ENCODE data around the gene GHRH.

GHRH gene

DNA sequence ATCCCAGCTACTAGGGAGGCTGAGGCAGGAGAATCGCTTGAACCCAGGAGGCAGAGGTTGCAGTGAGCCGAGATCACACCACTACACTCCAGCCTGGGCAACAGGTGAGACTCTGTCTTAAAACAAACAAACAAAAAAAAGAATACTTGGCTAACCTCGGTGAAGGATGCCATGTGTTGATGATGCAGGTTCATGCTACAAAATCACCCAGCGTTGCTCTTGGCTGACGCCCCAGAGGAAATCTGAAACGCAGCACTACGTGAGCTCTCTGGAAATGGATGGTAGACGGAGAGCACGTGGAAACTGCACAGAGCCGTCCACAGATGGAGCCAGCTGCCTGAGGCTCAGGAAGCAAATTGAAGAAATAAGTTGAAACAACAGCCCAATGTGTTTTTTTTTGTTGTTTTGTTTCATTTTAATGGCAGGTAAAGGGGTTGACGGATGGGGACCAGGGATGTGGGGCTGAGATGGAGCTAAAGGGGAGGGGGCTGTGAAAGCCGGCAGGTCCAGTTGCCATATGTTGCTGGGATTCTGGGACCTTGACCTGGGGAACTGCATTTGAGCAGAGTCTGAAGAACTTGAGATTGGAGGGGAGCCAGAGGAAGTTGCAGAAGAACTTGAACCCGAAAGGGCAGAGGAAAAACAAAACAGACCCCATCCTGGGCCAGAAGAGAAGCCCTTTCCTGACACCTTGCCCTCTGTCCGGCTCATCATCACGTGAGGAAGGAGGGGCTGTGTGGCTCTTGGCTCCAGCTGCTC is 15.1 kb upstream of the GHRH start:
- Histone ChIP-seq H3K9ac (ENCODE audit: low read depth, low read length) (no peak overlapping the region), H4K20me1 (ENCODE audit: insufficient read depth, low read length) (no peaks in the 10 kb centered on the region), H3K27me3 (ENCODE audit: insufficient read depth, low read length, poor library complexity) (peaks cover 3% of the 10 kb centered on the region), H3K27ac (ENCODE audit: low read length) (no peak overlapping the region), H3K4me2 (ENCODE audit: insufficient read depth, low read length) (no peak overlapping the region), H3K4me1 (ENCODE audit: insufficient read depth, low read length) (no peaks in the 10 kb centered on the region), H2AFZ (ENCODE audit: low read depth, low read length) (no peak overlapping the region), H3K4me3 (ENCODE audit: low read depth in 1 of 2, low read length in 2 of 2) (no peak overlapping the region), H3K9me3 (ENCODE audit: insufficient read depth, low read length, severe bottlenecking) (no peaks in the 10 kb centered on the region), H3K36me3 (ENCODE audit: insufficient read depth, low read length) (no peaks in the 10 kb centered on the region), H3K79me2 (ENCODE audit: insufficient read depth, low read length) (no peaks in the 10 kb centered on the region)
- DNase-seq (no peak), ATAC-seq (ENCODE audit: insufficient read depth, low read depth) (no peak)
- no peak for TF ChIP-seq EZH2 (IDR thresholded peaks at IDR 0.05; ENCODE audit: borderline replicate concordance, low read depth, low read length, severe bottlenecking)
- TF ChIP-seq, protein P1, sequence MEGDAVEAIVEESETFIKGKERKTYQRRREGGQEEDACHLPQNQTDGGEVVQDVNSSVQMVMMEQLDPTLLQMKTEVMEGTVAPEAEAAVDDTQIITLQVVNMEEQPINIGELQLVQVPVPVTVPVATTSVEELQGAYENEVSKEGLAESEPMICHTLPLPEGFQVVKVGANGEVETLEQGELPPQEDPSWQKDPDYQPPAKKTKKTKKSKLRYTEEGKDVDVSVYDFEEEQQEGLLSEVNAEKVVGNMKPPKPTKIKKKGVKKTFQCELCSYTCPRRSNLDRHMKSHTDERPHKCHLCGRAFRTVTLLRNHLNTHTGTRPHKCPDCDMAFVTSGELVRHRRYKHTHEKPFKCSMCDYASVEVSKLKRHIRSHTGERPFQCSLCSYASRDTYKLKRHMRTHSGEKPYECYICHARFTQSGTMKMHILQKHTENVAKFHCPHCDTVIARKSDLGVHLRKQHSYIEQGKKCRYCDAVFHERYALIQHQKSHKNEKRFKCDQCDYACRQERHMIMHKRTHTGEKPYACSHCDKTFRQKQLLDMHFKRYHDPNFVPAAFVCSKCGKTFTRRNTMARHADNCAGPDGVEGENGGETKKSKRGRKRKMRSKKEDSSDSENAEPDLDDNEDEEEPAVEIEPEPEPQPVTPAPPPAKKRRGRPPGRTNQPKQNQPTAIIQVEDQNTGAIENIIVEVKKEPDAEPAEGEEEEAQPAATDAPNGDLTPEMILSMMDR (IDR thresholded peaks at IDR 0.05; ENCODE audit: borderline replicate concordance, extremely low read depth, low read length, poor library complexity, severe bottlenecking): peak; percentile 29

DNA sequence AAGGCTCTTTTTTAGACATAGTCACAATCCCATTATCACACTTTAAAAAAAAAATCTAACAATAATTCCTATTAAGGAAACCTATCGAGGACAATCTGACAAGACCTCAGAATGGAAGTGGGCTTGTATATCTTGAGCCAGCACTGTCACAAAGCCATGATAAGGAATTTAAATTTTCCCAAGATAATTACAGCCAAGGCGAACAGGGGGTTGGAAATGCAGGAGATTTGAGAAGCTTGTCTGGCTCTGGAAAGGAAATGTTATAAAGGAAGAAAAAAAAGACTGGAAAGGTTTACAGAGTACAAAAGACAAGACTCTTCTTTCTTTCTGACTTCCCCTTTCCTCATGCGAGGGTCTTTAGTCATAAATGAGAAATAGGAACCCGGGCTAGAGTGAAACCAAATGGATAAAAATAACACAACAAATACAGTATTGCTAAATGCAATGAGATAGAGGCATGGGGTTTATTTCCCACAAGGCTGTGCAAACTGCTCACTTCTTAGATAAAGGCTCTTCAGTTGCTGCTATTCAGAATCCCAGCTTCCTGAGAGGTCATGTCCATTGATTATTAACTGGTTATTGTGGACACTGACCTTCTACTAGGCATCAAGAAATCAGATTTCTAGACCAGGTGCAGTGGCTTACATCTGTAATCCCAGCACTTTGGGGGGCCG is 13.4 kb upstream of the GHRH start:
- Histone ChIP-seq H3K4me1 (ENCODE audit: insufficient read depth, low read length) (no peaks in the 10 kb centered on the region), H3K79me2 (ENCODE audit: insufficient read depth, low read length) (no peaks in the 10 kb centered on the region), H3K4me2 (ENCODE audit: insufficient read depth, low read length) (no peak overlapping the region), H3K9ac (ENCODE audit: low read depth, low read length) (no peak overlapping the region), H4K20me1 (ENCODE audit: insufficient read depth, low read length) (no peaks in the 10 kb centered on the region), H3K9me3 (ENCODE audit: insufficient read depth, low read length, severe bottlenecking) (no peaks in the 10 kb centered on the region), H3K27ac (ENCODE audit: low read length) (no peak overlapping the region), H3K4me3 (ENCODE audit: low read depth in 1 of 2, low read length in 2 of 2) (no peak overlapping the region), H3K27me3 (ENCODE audit: insufficient read depth, low read length, poor library complexity) (no peaks in the 10 kb centered on the region), H2AFZ (ENCODE audit: low read depth, low read length) (no peak overlapping the region), H3K36me3 (ENCODE audit: insufficient read depth, low read length) (no peaks in the 10 kb centered on the region)
- TF ChIP-seq, protein P1 (IDR thresholded peaks at IDR 0.05; ENCODE audit: borderline replicate concordance, extremely low read depth, low read length, poor library complexity, severe bottlenecking): no peak
- no peak for TF ChIP-seq EZH2 (IDR thresholded peaks at IDR 0.05; ENCODE audit: borderline replicate concordance, low read depth, low read length, severe bottlenecking)
- DNase-seq (no peak), ATAC-seq (ENCODE audit: insufficient read depth, low read depth) (no peak)

DNA sequence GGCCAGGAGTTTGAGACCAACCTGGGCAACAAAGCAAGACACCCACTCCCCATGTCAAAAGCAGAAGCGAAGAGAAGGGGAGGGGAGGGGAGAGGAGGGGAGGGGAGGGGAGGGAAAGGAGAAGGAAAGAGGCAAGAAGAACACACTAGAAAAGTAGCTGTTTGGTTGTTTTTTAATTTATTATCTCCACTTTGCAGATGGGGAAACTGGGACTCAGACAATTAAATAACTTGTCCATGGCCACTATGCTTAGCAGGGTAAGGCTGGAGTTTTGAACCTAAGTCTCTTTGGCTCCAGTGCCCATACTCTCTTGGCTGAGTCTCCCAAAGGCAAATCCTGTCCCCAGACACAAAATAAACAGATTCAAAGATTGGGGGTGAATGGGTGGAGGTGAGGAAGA is 12.4 kb upstream of the GHRH start:
- DNase-seq: no peak
- Histone ChIP-seq H3K9ac (ENCODE audit: low read depth, low read length) (no peak overlapping the region), H3K4me1 (ENCODE audit: insufficient read depth, low read length) (no peaks in the 10 kb centered on the region), H3K9me3 (ENCODE audit: insufficient read depth, low read length, severe bottlenecking) (no peaks in the 10 kb centered on the region), H3K27me3 (ENCODE audit: insufficient read depth, low read length, poor library complexity) (no peaks in the 10 kb centered on the region), H3K4me3 (ENCODE audit: low read depth in 1 of 2, low read length in 2 of 2) (no peak overlapping the region), H3K79me2 (ENCODE audit: insufficient read depth, low read length) (no peaks in the 10 kb centered on the region), H4K20me1 (ENCODE audit: insufficient read depth, low read length) (no peaks in the 10 kb centered on the region), H2AFZ (ENCODE audit: low read depth, low read length) (no peak overlapping the region), H3K4me2 (ENCODE audit: insufficient read depth, low read length) (no peak overlapping the region), H3K36me3 (ENCODE audit: insufficient read depth, low read length) (no peaks in the 10 kb centered on the region), H3K27ac (ENCODE audit: low read length) (no peak overlapping the region)
- TF ChIP-seq EZH2 (IDR thresholded peaks at IDR 0.05; ENCODE audit: borderline replicate concordance, low read depth, low read length, severe bottlenecking): no peak
- TF ChIP-seq, protein P1 (IDR thresholded peaks at IDR 0.05; ENCODE audit: borderline replicate concordance, extremely low read depth, low read length, poor library complexity, severe bottlenecking): no peak
- ATAC-seq (ENCODE audit: insufficient read depth, low read depth): no peak

Data from DND-41 (cell line).